K562 treated with DMSO at 1 percent for 4 hours (cell line): ENCODE measurements around the gene NT5DC2. TPM values are rescaled to one million over a fixed set of nuclear protein-coding genes. Genes with fewer than 3 reads are reported as not detected.

ENCODE experiments used
- total RNA-seq: library from RNA; unstranded; fragments of 300-600 nt; gene quantifications from 2 replicates; pipeline ENCODE4 v1.2.3, GENCODE V29; 2022; ENCODE audit not compliant: insufficient read depth

The NT5DC2 gene
- 219 and 226 TPM in 2 replicates for total RNA-seq

GRCh38 chr3:52533623-52534280 lies at the start of gene NT5DC2:
Gene NT5DC2, minus strand, starts transcription at chr3:52533857. Its CDS starts 120 bp downstream, at chr3:52533737.

GRCh38 chr3:52536369-52537164 lies 2.9 kb upstream of the NT5DC2 start, which contains the start of gene UQCC5:
Gene UQCC5, plus strand, starts transcription at chr3:52536605. Its CDS starts 151 bp downstream, at chr3:52536756.

DNA sequence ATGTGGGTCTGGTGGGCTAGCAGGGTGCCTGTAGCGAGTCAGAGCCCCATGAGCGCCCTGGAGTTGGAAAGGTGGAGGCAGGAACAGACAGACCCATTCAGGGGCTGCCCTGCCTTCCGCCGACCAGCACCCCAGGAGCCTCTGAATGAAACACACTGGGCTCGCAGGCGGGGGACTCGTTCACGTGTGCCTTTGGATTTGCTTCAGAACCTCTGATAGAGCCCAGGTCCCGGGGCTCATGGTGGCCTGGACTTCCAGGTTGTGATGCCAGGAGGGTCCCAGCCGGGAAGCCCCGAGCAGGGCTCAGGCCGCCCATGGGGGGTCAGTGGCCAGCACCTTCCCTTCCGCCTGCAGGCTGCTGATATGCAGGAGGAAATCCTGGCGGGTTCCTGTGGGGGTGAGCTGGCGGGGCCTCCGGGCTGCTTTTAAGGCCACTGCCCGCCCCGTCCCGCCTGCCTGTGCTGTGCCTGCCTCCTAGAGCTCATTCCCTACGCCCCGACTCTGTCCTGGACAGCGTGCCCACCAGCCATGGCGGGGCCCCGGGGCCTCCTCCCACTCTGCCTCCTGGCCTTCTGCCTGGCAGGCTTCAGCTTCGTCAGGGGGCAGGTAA lies 38.7 kb downstream of the NT5DC2 start, which contains the start of gene STAB1:
Gene STAB1 (plus strand): TSS at position 453 of the 610 bp plus-strand sequence. CDS start 76 bp downstream, at position 529.

Other genes starting within 250 kb of the NT5DC2 start
- gene GLYCTK, start 246.0 kb downstream of the NT5DC2 start, total RNA-seq, result 1.3 and 3.3 TPM in 2 replicates
- 1.0 and 1.6 TPM in 2 replicates for gene DNAH1, start 217.5 kb downstream of the NT5DC2 start, total RNA-seq
- 49.6 and 53.6 TPM in 2 replicates for gene BAP1, start 123.8 kb downstream of the NT5DC2 start, total RNA-seq
- 42.9 and 43.4 TPM in 2 replicates for gene PHF7, start 123.2 kb downstream of the NT5DC2 start, total RNA-seq
- 1.0 TPM in 1 of 2 replicates, not detected in the other for gene SEMA3G, start 88.8 kb downstream of the NT5DC2 start, total RNA-seq
- not detected in 2 replicates for gene TNNC1, start 79.8 kb downstream of the NT5DC2 start, total RNA-seq
- gene NISCH, start 78.3 kb downstream of the NT5DC2 start, total RNA-seq, result 35.7 and 46.3 TPM in 2 replicates
- 0.58 and 0.67 TPM in 2 replicates for gene STAB1, start 38.5 kb downstream of the NT5DC2 start, total RNA-seq
- 4.0 and 37.3 TPM in 2 replicates for gene UQCC5, start 2.7 kb upstream of the NT5DC2 start, total RNA-seq
- 18.0 and 19.6 TPM in 2 replicates for gene PBRM1, start 152.1 kb upstream of the NT5DC2 start, total RNA-seq
- gene GNL3, start 152.2 kb upstream of the NT5DC2 start, total RNA-seq, result 25.1 and 33.0 TPM in 2 replicates
- gene GLT8D1, start 171.9 kb upstream of the NT5DC2 start, total RNA-seq, result 31.8 and 35.5 TPM in 2 replicates
- 63.1 and 82.8 TPM in 2 replicates for gene SPCS1, start 172.2 kb upstream of the NT5DC2 start, total RNA-seq
- 7.2 and 10.7 TPM in 2 replicates for gene NEK4, start 237.1 kb upstream of the NT5DC2 start, total RNA-seq
- gene ITIH1, start 243.7 kb upstream of the NT5DC2 start, total RNA-seq, result not detected in 2 replicates